OCI-LY3 (cell line): Measurements from ENCODE around the gene ECHDC1.

Experiments
- H2AFZ ChIP-seq: fragments of 200-600, 300-600 bp; shearing (Covaris generic); 2 replicates; pipeline ENCODE4 v1.6.0; 2014; ENCODE audit warnings: antibody characterized with exemption, low read depth, low read length
- H3K27ac ChIP-seq: fragments of 200-600, 300-600 bp; sonication (generic); 2 replicates; pipeline ENCODE4 v1.5.1; 2014; ENCODE audit warnings: mild to moderate bottlenecking, low read length, moderate library complexity, mixed read lengths
- H3K27me3 ChIP-seq: fragments of 200-600, 300-600 bp; sonication (generic); 2 replicates; pipeline ENCODE4 v1.6.1; 2014; ENCODE audit warnings: low read depth, low read length, mixed read lengths
- H3K36me3 ChIP-seq: fragments of 200-600, 300-600 bp; sonication (generic); replicated peaks from 2 replicates; pipeline ENCODE3; 2014; ENCODE audit warnings: low read depth, low read length, mixed read lengths
- H3K4me1 ChIP-seq: fragments of 300-600, 200-600 bp; sonication (generic); 2 replicates; pipeline ENCODE4 v1.6.1; 2014; ENCODE audit warnings: low read length, mixed read lengths
- H3K4me2 ChIP-seq: fragments of 200-600, 300-600 bp; sonication (generic); 2 replicates; pipeline ENCODE4 v1.6.1; 2014; ENCODE audit warnings: low read length, mixed read lengths
- H3K4me3 ChIP-seq: fragments of 300-600, 200-600 bp; sonication (generic); 2 replicates; pipeline ENCODE4 v1.5.1; 2014; ENCODE audit warnings: antibody characterized with exemption, mild to moderate bottlenecking, low read length, moderate library complexity
- H3K79me2 ChIP-seq: fragments of 300-600, 200-600 bp; shearing (Covaris generic); 2 replicates; pipeline ENCODE4 v1.6.1; 2014; ENCODE audit warnings: mild to moderate bottlenecking, low read length, mixed read lengths
- H3K9ac ChIP-seq: fragments of 300-600, 200-600 bp; shearing (Covaris generic); 2 replicates; pipeline ENCODE4 v1.6.0; 2014; ENCODE audit warnings: mild to moderate bottlenecking, low read length, moderate library complexity
- H3K9me3 ChIP-seq: fragments of 200-600, 300-600 bp; shearing (Covaris generic); 2 replicates; pipeline ENCODE4 v1.6.1; 2014; ENCODE audit warnings: low read length, mixed read lengths; ENCODE audit not compliant: insufficient read depth
- H4K20me1 ChIP-seq: fragments of 200-600, 300-600 bp; sonication (generic); 2 replicates; pipeline ENCODE4 v1.6.1; 2016; ENCODE audit warnings: low read length, mixed read lengths; ENCODE audit not compliant: insufficient read depth
- CTCF ChIP-seq: fragments of 200-600, 300-600 bp; sonication (generic); IDR thresholded peaks from 2 replicates; pipeline ENCODE4 v1.5.1; 2014; ENCODE audit warnings: antibody characterized with exemption, low read length, low read depth
- EZH2phosphoT487 ChIP-seq: fragments of 200-600 bp; shearing (Covaris generic); IDR thresholded peaks from 2 replicates; pipeline ENCODE4 v1.6.1; 2018; ENCODE audit warnings: antibody characterized with exemption, mixed run types, low read depth

Gene ECHDC1

GRCh38 chr6:127347178-127347577 lies 3.8 kb upstream of the ECHDC1 start:
- H3K27me3 ChIP-seq, result no peaks in the 10 kb centered on the region
- H3K4me1 ChIP-seq, result peaks cover 8% of the 10 kb centered on the region
- no peak overlapping the region for H3K27ac ChIP-seq
- H4K20me1 ChIP-seq, result no peaks in the 10 kb centered on the region
- H3K36me3 ChIP-seq, result no peaks in the 10 kb centered on the region
- H3K79me2 ChIP-seq, result peaks cover 25% of the 10 kb centered on the region
- H3K9ac ChIP-seq, result no peak overlapping the region
- no peak overlapping the region for H3K4me2 ChIP-seq
- H3K9me3 ChIP-seq, result no peaks in the 10 kb centered on the region
- TF ChIP-seq CTCF, result no peak
- TF ChIP-seq EZH2phosphoT487, result no peak
- no peak overlapping the region for H2AFZ ChIP-seq
- no peak overlapping the region for H3K4me3 ChIP-seq

- peaks cover 20% of the 10 kb centered on the region for H3K4me1 ChIP-seq
- no peak overlapping the region for H3K4me3 ChIP-seq
- peaks cover 11% of the 10 kb centered on the region for H4K20me1 ChIP-seq
- H3K79me2 ChIP-seq, result peaks cover 42% of the 10 kb centered on the region
- no peak overlapping the region for H3K9ac ChIP-seq
- H3K9me3 ChIP-seq, result no peaks in the 10 kb centered on the region
- no peaks in the 10 kb centered on the region for H3K27me3 ChIP-seq
- H2AFZ ChIP-seq, result no peak overlapping the region
- H3K27ac ChIP-seq, result no peak overlapping the region
- H3K4me2 ChIP-seq, result no peak overlapping the region
- no peaks in the 10 kb centered on the region for H3K36me3 ChIP-seq
- TF ChIP-seq EZH2phosphoT487 (no peak), CTCF (no peak)
These were observed 2.1 kb upstream of the ECHDC1 start for GRCh38 chr6:127345521-127345920.

- Histone ChIP-seq H3K27me3 (no peaks in the 10 kb centered on the region), H2AFZ (peak overlapping the region; percentile 96), H3K4me3 (peak overlapping the region; percentile 98), H3K9me3 (no peaks in the 10 kb centered on the region), H3K36me3 (no peaks in the 10 kb centered on the region), H3K79me2 (peaks cover 57% of the 10 kb centered on the region), H3K27ac (peak overlapping the region; percentile 69), H3K4me1 (peaks cover 20% of the 10 kb centered on the region), H4K20me1 (peaks cover 15% of the 10 kb centered on the region), H3K9ac (peak overlapping the region; percentile 96), H3K4me2 (peak overlapping the region; percentile 96)
- TF ChIP-seq EZH2phosphoT487, result no peak
- TF ChIP-seq CTCF, result no peak
These were observed 625 bp upstream of the ECHDC1 start for GRCh38 chr6:127343809-127344659.

DNA sequence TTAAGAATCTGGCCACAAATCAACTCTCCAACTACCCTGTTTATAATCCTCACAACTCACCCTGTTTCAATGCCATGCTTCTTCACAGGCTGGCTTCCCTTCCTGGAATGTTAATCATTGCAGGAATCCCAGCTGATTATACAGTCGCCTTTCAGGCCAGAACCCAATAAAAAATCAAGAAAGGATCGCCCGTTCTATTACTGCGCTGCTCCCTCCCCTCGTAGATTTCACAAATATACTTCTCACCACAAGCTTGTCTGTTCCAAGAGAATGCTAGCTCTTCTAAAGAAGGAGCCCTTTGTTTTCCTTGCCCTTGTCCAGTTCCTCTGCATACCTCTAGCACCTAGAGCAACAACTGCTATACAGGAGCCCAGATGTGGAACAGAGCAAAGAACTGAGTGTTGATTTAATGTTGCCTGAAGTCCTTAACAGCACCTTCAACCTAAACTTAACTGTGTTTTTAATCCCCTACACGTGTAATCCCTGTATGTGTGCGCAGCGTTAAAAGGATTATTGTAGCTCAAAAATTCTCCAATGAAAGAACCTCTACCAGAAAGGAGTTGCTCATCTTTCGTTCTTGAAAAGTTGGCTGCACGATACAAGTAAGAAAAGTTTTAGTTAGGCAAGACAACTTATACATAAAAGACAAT lies 988 bp downstream of the ECHDC1 start:
- Histone ChIP-seq H4K20me1 (peaks cover 19% of the 10 kb centered on the region), H3K4me3 (peak overlapping the region; percentile 98), H3K36me3 (no peaks in the 10 kb centered on the region), H3K4me2 (peak overlapping the region; percentile 96), H3K9me3 (no peaks in the 10 kb centered on the region), H3K9ac (peak overlapping the region; percentile 96), H3K4me1 (peaks cover 20% of the 10 kb centered on the region), H3K27me3 (no peaks in the 10 kb centered on the region), H3K27ac (peak overlapping the region; percentile 69), H3K79me2 (peaks cover 73% of the 10 kb centered on the region), H2AFZ (peak overlapping the region; percentile 96; the same call in 1 of the 2 replicates)
- no peak for TF ChIP-seq CTCF
- TF ChIP-seq EZH2phosphoT487, result no peak
